RWPE1 (cell line): ENCODE measurements around the gene PPP1R3C.

Source experiments
- CTCF ChIA-PET: fragments of 350-600 bp; sonication (Branson Sonifier 250); formaldehyde crosslinking; extraction: SDS; loops from one replicate; lab custom pipeline; 2021; lab: Yijun Ruan, JAX
- POLR2A ChIA-PET: fragments of 400-600 bp; formaldehyde crosslinking; extraction: SDS; loops from one replicate; lab custom pipeline; 2020; ENCODE audit warnings: antibody characterized with exemption; ENCODE audit not compliant: low non-redundant PET; lab: Yijun Ruan, JAX
- DNase-seq: peaks from one replicate; pipeline ENCODE4 v3.0.0; 2012; ENCODE audit warnings: low spot score
- H3K27ac ChIP-seq: fragments of 450-650 bp; 2 replicates; pipeline ENCODE4 v1.5.1; 2017
- TF ChIP-seq, protein P1 (sequence below): fragments of 450-650 bp; conservative IDR thresholded peaks from 2 replicates; pipeline ENCODE4 v1.5.1; 2017; ENCODE audit warnings: low read depth, mild to moderate bottlenecking

Gene PPP1R3C

DNA sequence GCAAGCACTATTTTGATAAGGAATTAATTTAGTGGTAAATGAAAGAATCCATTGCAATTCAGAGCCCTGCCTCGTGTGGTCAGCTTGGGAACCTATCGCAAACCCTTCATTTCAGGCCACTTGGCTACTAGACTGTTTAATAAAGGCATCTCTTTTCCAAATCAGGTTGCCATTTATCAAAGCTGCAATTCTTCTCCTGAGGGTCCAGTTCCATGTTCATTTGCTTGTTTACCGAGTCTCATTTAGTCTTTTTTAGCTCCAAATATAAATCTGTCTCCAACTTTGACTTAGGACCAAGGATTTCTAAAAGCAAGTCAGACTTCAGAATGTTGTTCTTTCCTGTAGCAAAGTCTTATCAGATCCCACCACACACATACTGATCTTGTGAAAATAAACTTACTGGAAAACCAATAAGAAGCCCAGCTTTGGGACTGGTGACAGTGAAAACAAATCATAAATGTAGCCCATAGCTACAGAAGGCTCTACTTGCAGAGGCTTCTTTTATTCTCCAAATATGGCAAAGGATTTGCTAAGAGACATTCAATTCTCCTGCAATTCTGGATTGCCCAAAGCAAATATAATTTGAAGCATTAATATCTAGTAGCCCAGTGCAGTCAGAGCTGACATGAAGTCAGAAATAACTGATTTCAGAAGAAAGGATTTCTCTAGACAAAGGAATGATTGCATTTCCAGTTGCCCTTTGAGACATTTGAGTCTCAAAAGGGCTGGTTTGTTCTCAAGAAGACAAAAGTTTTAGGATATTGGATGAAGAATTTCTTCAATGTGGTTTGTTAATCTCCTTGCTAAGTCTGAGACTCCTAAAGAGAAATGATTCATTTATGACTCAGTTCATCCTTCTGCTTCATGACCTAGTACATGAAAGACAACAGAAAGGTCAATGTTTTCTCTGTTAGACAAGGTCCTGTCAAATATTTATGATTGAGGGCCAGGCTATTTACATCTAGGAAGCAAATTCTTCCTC, 28.0 kb downstream of the PPP1R3C start:
- DNase-seq, result peak; percentile 81
- CTCF ChIA-PET, result interaction anchor here (0.7 kb wide), 2 partner anchors 18 to 197 kb away, joined by 3 to 4 read pairs; no protein-coding TSS in a partner anchor
- no peak overlapping the region for H3K27ac ChIP-seq

GRCh38 chr10:91603931-91604331, 28.9 kb downstream of the PPP1R3C start:
- CTCF ChIA-PET, result interaction anchor here (0.7 kb wide), 1 partner anchor 18 kb away, joined by 4 read pairs; no protein-coding TSS in a partner anchor
- POLR2A ChIA-PET, result no interaction called here
- no peak for DNase-seq
- peak overlapping the region; percentile 47; the same call in 1 of the 2 replicates for H3K27ac ChIP-seq
- TF ChIP-seq, protein P1, sequence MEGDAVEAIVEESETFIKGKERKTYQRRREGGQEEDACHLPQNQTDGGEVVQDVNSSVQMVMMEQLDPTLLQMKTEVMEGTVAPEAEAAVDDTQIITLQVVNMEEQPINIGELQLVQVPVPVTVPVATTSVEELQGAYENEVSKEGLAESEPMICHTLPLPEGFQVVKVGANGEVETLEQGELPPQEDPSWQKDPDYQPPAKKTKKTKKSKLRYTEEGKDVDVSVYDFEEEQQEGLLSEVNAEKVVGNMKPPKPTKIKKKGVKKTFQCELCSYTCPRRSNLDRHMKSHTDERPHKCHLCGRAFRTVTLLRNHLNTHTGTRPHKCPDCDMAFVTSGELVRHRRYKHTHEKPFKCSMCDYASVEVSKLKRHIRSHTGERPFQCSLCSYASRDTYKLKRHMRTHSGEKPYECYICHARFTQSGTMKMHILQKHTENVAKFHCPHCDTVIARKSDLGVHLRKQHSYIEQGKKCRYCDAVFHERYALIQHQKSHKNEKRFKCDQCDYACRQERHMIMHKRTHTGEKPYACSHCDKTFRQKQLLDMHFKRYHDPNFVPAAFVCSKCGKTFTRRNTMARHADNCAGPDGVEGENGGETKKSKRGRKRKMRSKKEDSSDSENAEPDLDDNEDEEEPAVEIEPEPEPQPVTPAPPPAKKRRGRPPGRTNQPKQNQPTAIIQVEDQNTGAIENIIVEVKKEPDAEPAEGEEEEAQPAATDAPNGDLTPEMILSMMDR, result no peak

More for the DNA sequence above, 28.0 kb downstream of the PPP1R3C start:
- TF ChIP-seq, protein P1, result no peak
- POLR2A ChIA-PET, result no interaction called here

- TF ChIP-seq, protein P1, result no peak
- CTCF ChIA-PET, result interaction anchor here (0.6 kb wide), 2 partner anchors 38 to 142 kb away, joined by 3 to 4 read pairs; no protein-coding TSS in a partner anchor
- H3K27ac ChIP-seq, result no peak overlapping the region
- POLR2A ChIA-PET, result no interaction called here
- DNase-seq, result no peak
Measured at GRCh38 chr10:91602868-91603568, 29.9 kb downstream of the PPP1R3C start.

DNA sequence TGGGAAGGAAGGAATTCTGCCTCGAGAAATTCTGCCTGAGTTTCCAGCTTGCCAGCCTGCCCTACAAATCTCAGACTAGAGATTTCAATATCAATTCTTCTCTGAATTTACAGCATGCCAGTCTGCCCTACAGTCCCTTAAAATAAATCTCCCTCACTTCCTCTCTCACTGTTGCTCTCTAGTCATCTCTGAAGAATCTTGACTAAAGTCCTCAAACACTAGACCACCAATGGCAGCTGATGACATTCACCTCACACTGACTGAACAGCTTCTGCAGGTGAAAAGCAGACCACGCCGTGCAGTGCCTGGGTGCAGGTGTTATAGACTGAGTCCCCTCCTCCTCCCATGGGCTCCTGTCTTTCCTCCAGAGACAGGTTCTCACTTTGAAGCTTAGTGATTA, 30.4 kb downstream of the PPP1R3C start:
- POLR2A ChIA-PET, result no interaction called here
- no peak overlapping the region for H3K27ac ChIP-seq
- TF ChIP-seq, protein P1, result no peak
- CTCF ChIA-PET, result interaction anchor here (0.6 kb wide), 1 partner anchor 142 kb away, joined by 3 read pairs; no protein-coding TSS in a partner anchor
- no peak for DNase-seq

GRCh38 chr10:91601212-91601611, 31.7 kb downstream of the PPP1R3C start:
- no peak overlapping the region for H3K27ac ChIP-seq
- POLR2A ChIA-PET, result no interaction called here
- CTCF ChIA-PET, result no interaction called here
- TF ChIP-seq, protein P1, result no peak
- DNase-seq, result no peak
